Suppressor macrophage (primary cell): ENCODE results near the gene RPP25.
"Not testable (repeated sequence)": the region's sequence is repeated elsewhere in the genome, so short reads cannot be mapped to it uniquely, and the experiment has no call there.

Experiments
- DNase-seq, 4 experiments: peaks; one replicate each; pipeline ENCODE4 v3.0.0-alpha.2; 2020 to 2022

The RPP25 gene

GRCh38 chr15:74962671-74963070 lies 6.1 kb upstream of the RPP25 start:
- DNase-seq, result no peak

- no peak for DNase-seq
Observed at GRCh38 chr15:74962219-74962618, 5.6 kb upstream of the RPP25 start.

- DNase-seq, result no peak
Observed at GRCh38 chr15:74961616-74962015, 5.0 kb upstream of the RPP25 start.

GRCh38 chr15:74960995-74961588 lies 4.5 kb upstream of the RPP25 start:
- DNase-seq, result no peak

- DNase-seq, result no peak
Observed at GRCh38 chr15:74960286-74960685, 3.7 kb upstream of the RPP25 start.

GRCh38 chr15:74959586-74959939 lies 3.0 kb upstream of the RPP25 start:
- no peak for DNase-seq

GRCh38 chr15:74958908-74959585 lies 2.5 kb upstream of the RPP25 start:
- DNase-seq, result no peak

GRCh38 chr15:74958320-74958907 lies 1.8 kb upstream of the RPP25 start:
- DNase-seq, result peak; percentile 56 to 73 (median 68)

- no peak for DNase-seq
Observed at GRCh38 chr15:74957476-74958035, 984 bp upstream of the RPP25 start.

- DNase-seq, result peak; percentile 75 to 87 (median 81)
Observed at GRCh38 chr15:74955796-74956647, 550 bp downstream of the RPP25 start.

GRCh38 chr15:74955017-74955416 lies 1.6 kb downstream of the RPP25 start:
- DNase-seq, result no peak

- no peak for DNase-seq
Observed at GRCh38 chr15:74954515-74954914, 2.1 kb downstream of the RPP25 start.

- no peak for DNase-seq
Observed at GRCh38 chr15:74951006-74951405, 5.6 kb downstream of the RPP25 start.

GRCh38 chr15:74950078-74950908 lies 6.3 kb downstream of the RPP25 start:
- peak; percentile 81 to 91 (median 84) for DNase-seq

- peak; percentile 99 to 100 (median 100) for DNase-seq
Observed at GRCh38 chr15:74937590-74938371, 18.8 kb downstream of the RPP25 start, which contains the start of gene COX5A. Gene COX5A (minus strand): TSS chr15:74938073. CDS start chr15:74938014, 59 bp downstream.

GRCh38 chr15:74937272-74937589 lies 19.3 kb downstream of the RPP25 start:
- peak in 1 of 4 experiments; percentile 64 for DNase-seq

- DNase-seq, result not testable (repeated sequence)
Observed at GRCh38 chr15:74935193-74935592, 21.4 kb downstream of the RPP25 start.

- no peak for DNase-seq
Observed at GRCh38 chr15:74933573-74933972, 23.0 kb downstream of the RPP25 start.

- DNase-seq, result no peak
Observed at GRCh38 chr15:74928771-74929198, 27.8 kb downstream of the RPP25 start.

GRCh38 chr15:74924525-74924924 lies 32.0 kb downstream of the RPP25 start:
- DNase-seq, result no peak

GRCh38 chr15:74920456-74920855 lies 36.1 kb downstream of the RPP25 start:
- DNase-seq, result peak; percentile 68 to 81 (median 76)
